Tibial nerve (tissue), 4 donors: Measurements from ENCODE around the gene PLGLB1.
"Not testable (repeated sequence)": the region's sequence is repeated elsewhere in the genome, so short reads cannot be mapped to it uniquely, and the experiment has no call there.

Experiments
- EP300 ChIP-seq, 2 donors: sonication (generic); formaldehyde crosslinking; IDR thresholded peaks; one replicate each; pipeline ENCODE4 v1.6.1; 2017; ENCODE audit warnings: antibody characterized with exemption in 2 of 2, mild to moderate bottlenecking in 1 of 2
- POLR2A ChIP-seq, 2 donors: fragments of 450-650 bp; IDR thresholded peaks; one replicate each; pipeline ENCODE4 v1.6.1; 2017; ENCODE audit warnings: antibody characterized with exemption in 2 of 2, mild to moderate bottlenecking in 2 of 2, moderate library complexity in 2 of 2
- TF ChIP-seq, protein P1 (sequence below), 5 experiments: fragments of 200-600 bp in 3 of 5; fragments of 450-650 bp in 2 of 5; sonication (generic) in 3 of 5; IDR thresholded peaks; one replicate each; pipeline ENCODE4 v1.5.1; 2016 to 2019; ENCODE audit warnings: antibody characterized with exemption in 5 of 5, mild to moderate bottlenecking in 3 of 5, moderate library complexity in 2 of 5

DNA sequence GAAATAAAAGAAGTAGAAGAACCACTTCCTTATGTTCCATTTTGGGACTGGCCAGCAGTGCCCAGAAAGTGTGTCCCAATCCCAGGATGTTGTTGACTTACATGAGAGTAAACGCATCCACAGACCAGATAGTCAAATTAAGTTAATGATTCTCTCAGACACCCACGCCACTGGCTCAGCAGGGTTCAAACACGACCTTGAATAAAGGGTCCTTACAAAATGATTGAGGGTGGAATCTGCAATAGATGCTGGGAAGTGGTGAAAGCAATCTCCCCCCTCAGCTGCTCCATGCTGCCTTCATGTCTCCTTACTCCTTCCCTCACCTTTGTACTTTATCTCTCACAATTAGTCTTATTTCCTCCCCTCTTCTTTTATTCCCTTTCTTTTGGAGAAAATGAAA lies at the start of gene PLGLB1:
- TF ChIP-seq, protein P1, sequence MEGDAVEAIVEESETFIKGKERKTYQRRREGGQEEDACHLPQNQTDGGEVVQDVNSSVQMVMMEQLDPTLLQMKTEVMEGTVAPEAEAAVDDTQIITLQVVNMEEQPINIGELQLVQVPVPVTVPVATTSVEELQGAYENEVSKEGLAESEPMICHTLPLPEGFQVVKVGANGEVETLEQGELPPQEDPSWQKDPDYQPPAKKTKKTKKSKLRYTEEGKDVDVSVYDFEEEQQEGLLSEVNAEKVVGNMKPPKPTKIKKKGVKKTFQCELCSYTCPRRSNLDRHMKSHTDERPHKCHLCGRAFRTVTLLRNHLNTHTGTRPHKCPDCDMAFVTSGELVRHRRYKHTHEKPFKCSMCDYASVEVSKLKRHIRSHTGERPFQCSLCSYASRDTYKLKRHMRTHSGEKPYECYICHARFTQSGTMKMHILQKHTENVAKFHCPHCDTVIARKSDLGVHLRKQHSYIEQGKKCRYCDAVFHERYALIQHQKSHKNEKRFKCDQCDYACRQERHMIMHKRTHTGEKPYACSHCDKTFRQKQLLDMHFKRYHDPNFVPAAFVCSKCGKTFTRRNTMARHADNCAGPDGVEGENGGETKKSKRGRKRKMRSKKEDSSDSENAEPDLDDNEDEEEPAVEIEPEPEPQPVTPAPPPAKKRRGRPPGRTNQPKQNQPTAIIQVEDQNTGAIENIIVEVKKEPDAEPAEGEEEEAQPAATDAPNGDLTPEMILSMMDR (IDR thresholded peaks at IDR 0.05), result not testable (repeated sequence)
- TF ChIP-seq POLR2A, EP300 (IDR thresholded peaks at IDR 0.05): not testable (repeated sequence)
